IPS-20b (cell line): ENCODE measurements around the gene JOSD2.

Experiments used
- H3K27ac ChIP-seq: one replicate; pipeline ENCODE4 v1.5.1; 2013; ENCODE audit warnings: low read length
- H3K27me3 ChIP-seq: 2 replicates; pipeline ENCODE4 v1.6.1; 2013; ENCODE audit warnings: mild to moderate bottlenecking, low read length, inconsistent platforms; ENCODE audit not compliant: insufficient read depth
- H3K36me3 ChIP-seq: 2 replicates; pipeline ENCODE4 v1.6.1; 2013; ENCODE audit warnings: low read depth, mild to moderate bottlenecking, inconsistent platforms, low read length, moderate library complexity; ENCODE audit not compliant: insufficient read depth
- H3K4me1 ChIP-seq: 2 replicates; pipeline ENCODE4 v1.6.1; 2013; ENCODE audit warnings: mild to moderate bottlenecking, control low read depth, inconsistent platforms, low read length, moderate library complexity; ENCODE audit not compliant: insufficient read depth
- H3K4me3 ChIP-seq: 2 replicates; pipeline ENCODE4 v1.5.1; 2013; ENCODE audit warnings: mild to moderate bottlenecking, low read length, inconsistent platforms
- H3K9ac ChIP-seq: 2 replicates; pipeline ENCODE4 v1.6.1; 2013; ENCODE audit warnings: low read depth, mild to moderate bottlenecking, inconsistent platforms, low read length, moderate library complexity
- H3K9me3 ChIP-seq: 2 replicates; pipeline ENCODE4 v1.6.1; 2013; ENCODE audit warnings: mild to moderate bottlenecking, low read depth, low read length, inconsistent platforms; ENCODE audit not compliant: insufficient read depth

The JOSD2 gene, protein sequence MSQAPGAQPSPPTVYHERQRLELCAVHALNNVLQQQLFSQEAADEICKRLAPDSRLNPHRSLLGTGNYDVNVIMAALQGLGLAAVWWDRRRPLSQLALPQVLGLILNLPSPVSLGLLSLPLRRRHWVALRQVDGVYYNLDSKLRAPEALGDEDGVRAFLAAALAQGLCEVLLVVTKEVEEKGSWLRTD

DNA sequence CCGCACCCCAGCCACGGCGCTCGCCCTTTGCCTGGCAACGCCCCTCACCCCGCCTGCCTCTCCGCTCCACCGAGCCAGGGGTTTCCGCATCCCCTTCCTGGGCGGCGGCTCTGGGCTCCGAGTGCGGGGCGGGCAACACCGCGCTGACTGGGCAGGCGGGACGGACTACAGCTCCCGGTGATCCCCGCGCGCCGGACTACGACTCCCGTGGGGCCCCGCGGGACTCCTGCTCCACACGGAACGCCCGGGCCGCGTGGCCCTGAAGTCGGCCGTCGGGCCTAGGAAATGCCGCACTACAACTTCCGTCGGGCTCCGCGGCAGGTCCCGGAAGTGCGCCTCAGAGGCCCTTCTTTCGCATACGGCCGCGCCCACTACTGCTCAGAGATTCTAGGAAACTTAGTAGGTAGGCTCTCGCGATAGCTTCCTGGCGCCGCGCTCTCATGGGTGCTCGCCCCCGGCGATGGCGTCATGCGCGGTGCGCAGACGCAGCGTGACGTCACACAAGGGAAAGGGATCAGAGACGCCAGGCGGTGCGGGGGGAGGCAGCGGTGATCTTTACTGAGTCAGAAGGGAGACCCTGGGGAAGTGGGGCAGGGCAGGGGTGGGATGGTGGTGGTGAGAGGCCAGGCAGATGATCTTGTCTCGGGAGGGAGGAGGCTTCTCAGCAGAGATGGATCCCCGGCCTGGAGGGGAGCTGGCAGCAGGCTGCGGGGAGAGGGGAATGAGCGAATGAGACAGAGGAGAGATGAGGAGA lies at the start of gene JOSD2:
Gene JOSD2 (minus strand): TSS at position 123 of the 754 bp plus-strand sequence. CDS start 760 bp downstream, outside the sequence.
- Histone ChIP-seq H3K27ac (no peak within 1 kb of the TSS), H3K27me3 (peaks cover 5% of the 10 kb centered on the region; the same call in 1 of the 2 replicates), H3K36me3 (no peaks in the 10 kb centered on the region)

DNA sequence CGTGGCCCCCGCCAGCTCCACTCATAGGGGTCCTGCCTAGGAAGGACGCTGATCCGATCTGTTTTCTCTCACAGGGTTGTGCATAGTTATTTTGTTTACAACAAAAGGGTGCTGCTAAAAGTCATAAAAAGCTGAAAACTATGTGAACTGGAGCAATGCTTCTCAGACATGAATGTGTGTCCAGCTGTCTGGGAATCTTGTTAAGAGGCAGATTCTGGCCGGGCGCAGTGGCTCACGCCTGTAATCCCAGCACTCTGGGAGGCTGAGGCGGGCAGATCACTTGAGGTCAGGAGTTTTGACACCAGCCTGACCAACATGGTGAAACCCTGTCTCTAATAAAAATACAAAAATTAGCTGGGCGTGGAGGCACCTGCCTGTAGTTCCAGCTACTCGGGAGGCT lies 48.6 kb upstream of the JOSD2 start:
- Histone ChIP-seq H3K36me3 (no peaks in the 10 kb centered on the region), H3K9me3 (peaks cover 33% of the 10 kb centered on the region), H3K4me3 (no peak overlapping the region), H3K27me3 (peaks cover 27% of the 10 kb centered on the region), H3K27ac (no peak overlapping the region), H3K9ac (no peak overlapping the region), H3K4me1 (no peaks in the 10 kb centered on the region)

More for the DNA sequence above, at the start of gene JOSD2:
- Histone ChIP-seq H3K4me3 (peak within 1 kb of the TSS; percentile 60), H3K9ac (peak within 1 kb of the TSS; percentile 59; the same call in 1 of the 2 replicates), H3K4me1 (no peaks in the 10 kb centered on the region), H3K9me3 (peaks cover 10% of the 10 kb centered on the region; the same call in 1 of the 2 replicates)

DNA sequence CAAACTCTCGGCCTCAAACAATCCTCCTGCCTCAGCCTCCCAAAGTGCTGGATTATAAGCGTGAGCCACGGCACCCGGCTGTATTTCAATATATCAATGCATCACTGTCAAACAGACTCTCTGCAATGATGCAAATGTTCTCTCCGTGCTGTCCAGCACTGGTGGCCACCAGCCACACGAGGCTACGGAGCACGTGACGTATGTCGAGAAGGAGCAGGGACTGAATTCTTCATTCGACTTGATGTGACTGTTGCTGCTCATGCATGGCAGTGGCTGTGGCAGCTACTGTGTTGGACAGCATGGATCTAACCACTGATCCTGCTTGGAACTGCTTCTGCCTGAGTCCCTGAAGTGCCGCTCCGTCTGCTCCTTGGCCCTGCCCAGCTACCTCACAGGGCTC lies 47.5 kb upstream of the JOSD2 start:
- H3K4me3 ChIP-seq = no peak overlapping the region
- no peaks in the 10 kb centered on the region for H3K4me1 ChIP-seq
- no peak overlapping the region for H3K27ac ChIP-seq
- no peaks in the 10 kb centered on the region for H3K36me3 ChIP-seq
- peaks cover 32% of the 10 kb centered on the region for H3K9me3 ChIP-seq
- H3K9ac ChIP-seq = no peak overlapping the region
- peaks cover 22% of the 10 kb centered on the region for H3K27me3 ChIP-seq

DNA sequence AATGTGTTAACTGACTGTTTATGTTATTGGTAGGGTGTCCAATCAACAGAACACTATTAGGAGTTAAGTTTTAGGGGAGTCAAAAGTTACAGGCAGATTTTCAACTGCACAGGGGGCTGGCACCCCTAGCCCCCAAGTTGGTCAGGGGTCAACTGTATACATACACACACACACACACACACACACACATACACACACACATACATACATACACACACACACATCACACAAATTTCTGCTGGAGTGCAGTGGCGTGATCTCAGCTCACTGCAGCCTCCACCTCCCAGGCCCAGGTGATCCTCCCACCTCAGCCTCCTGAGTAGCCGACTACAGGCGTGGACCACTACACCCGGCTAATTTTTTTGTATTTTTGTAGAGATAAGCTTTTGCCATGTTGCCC lies 47.0 kb upstream of the JOSD2 start:
- peaks cover 31% of the 10 kb centered on the region for H3K9me3 ChIP-seq
- H3K4me1 ChIP-seq = no peaks in the 10 kb centered on the region
- H3K27ac ChIP-seq = no peak overlapping the region
- no peak overlapping the region for H3K4me3 ChIP-seq
- no peak overlapping the region for H3K9ac ChIP-seq
- peaks cover 23% of the 10 kb centered on the region for H3K27me3 ChIP-seq
- H3K36me3 ChIP-seq = no peaks in the 10 kb centered on the region

DNA sequence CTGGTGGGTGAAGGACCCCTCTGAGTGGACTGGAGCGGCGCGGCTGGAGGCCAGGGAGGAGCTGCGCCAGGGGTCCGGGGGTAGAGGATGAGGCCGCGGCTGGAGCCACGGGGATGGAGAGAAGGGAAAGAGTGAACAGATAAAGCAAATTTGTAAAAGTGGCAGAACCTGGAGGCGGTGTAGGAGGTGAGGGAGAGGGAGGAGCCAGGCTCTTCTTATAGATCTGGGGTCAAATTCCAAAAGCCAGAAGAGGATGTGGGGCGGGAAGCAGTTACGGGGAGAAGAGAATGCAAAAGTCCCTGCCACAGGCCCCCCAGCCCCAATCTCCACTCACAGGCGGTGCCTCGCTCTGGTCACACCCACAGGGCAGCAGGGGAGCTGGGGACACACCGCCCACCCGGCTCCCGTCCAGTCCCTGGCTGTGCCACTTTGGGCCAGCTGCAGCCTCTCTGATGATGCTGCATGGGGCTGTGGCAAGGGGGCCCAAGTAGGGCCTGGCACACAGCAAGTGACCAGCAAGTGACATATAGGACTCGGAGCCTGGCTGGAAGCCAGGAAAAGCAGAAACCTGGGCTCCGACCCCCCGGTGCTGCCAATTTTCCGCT lies 46.1 kb upstream of the JOSD2 start:
- Histone ChIP-seq H3K27ac (no peak overlapping the region), H3K9ac (no peak overlapping the region), H3K9me3 (peaks cover 36% of the 10 kb centered on the region), H3K27me3 (peaks cover 32% of the 10 kb centered on the region), H3K36me3 (no peaks in the 10 kb centered on the region), H3K4me1 (no peaks in the 10 kb centered on the region), H3K4me3 (peak overlapping the region; percentile 69; the same call in 1 of the 2 replicates)

DNA sequence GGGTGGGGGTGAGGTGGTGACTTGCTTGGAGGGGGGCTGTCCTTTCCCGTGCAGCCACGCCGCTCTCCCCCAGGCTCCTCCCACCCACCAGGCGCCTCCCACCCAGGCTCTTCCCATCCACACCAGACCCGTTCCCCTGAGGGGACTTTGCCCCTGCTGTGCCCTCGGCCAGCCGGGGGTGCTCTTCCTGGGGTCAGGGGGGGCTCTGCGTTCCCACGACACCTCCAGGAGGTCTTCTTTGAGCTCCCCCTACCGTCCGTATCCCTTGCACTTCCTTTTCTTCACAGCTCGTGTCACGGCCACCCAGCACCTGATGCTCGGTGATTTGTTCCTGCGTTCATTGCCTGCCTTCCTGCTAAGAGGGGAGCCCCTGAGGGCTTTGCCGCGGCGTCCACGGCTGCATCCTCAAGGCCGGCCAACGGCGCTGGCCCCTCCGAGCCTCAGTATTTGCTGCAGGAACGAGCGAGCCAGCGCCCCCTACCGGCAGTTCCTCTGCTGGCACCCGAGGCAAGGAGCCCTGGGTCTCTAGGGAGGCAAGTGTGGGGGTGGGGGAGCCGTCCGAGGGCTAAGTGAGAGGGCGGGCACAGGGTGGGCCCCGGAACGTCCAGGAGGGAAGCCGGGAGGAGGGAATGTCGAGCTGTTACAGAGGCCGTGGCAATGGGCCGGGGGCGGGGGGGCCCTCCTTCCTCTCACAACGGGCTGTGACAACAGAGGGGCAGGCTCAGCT lies 45.5 kb upstream of the JOSD2 start:
- no peak overlapping the region; the same call in 1 of the 2 replicates for H3K9ac ChIP-seq
- H3K27ac ChIP-seq = no peak overlapping the region

DNA sequence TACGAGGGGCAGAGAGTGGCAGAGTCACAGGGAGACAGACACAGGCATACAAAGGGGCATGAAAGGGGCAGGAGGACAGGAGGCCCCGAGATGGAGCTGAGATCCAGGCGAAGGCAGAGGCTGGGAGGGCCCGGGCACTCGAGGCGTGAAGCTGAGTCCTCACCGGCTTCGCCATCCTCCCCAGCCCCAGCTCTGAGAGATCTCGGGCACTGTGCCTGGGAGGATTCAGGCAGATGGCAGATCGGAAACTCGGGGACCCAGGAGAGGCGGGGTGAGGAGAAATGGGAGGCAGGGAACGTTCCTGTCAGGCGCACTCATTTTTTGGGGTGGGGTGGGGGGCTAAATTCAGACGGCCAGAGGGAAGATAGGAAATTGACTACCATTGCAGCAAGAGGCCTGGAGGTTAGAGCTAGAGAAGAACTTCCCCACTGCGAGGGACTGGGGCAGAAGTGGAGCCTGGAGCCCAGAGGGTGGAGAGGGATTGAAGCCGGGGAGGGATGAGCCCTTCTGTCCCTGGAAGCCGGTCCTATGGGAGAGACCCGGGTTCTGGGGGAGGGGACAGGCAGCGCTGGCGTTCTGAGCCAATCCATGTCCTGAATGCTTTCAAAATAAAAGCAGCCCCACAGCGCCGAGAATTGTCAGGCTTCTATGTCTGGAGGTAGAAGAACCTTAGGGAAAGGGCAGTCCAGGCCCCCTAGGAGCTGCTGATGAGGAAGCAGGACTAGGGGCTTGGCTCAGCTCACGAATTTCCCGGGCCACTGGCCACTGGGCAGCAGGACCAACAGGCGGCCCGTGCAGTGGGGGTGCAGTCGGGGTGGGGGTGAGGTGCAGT lies 44.7 kb upstream of the JOSD2 start:
- H3K27ac ChIP-seq = no peak overlapping the region

More for the DNA sequence above, 45.5 kb upstream of the JOSD2 start:
- Histone ChIP-seq H3K36me3 (no peaks in the 10 kb centered on the region), H3K4me3 (peak overlapping the region; percentile 69), H3K9me3 (peaks cover 39% of the 10 kb centered on the region), H3K4me1 (no peaks in the 10 kb centered on the region), H3K27me3 (peaks cover 39% of the 10 kb centered on the region)

DNA sequence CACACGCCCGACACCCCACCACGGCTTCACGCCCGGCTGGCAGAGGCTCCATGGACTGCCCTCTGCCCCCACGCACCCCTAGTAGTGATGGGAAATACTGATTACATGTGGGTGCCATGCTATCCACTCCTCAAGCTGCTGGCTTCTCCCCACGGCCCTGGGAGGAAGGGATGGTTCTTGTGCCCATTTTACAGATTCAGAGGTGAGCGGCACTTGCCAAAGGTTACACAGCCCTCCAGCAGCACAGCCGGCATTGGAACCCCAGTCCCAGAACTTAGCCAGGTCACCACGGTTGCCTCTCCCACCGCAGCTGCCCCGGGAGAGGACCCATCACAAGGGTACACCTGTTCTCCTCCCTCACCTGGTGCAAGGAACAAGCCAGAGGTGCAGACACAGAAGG lies 44.0 kb upstream of the JOSD2 start:
- H3K4me3 ChIP-seq = no peak overlapping the region
- no peak overlapping the region for H3K9ac ChIP-seq
- peaks cover 51% of the 10 kb centered on the region for H3K27me3 ChIP-seq

More for the DNA sequence above, 44.7 kb upstream of the JOSD2 start:
- H3K4me1 ChIP-seq = no peaks in the 10 kb centered on the region
- H3K4me3 ChIP-seq = peak overlapping the region; percentile 69; the same call in 1 of the 2 replicates
- no peaks in the 10 kb centered on the region for H3K36me3 ChIP-seq
- no peak overlapping the region for H3K9ac ChIP-seq
- peaks cover 35% of the 10 kb centered on the region for H3K9me3 ChIP-seq
- peaks cover 45% of the 10 kb centered on the region for H3K27me3 ChIP-seq

DNA sequence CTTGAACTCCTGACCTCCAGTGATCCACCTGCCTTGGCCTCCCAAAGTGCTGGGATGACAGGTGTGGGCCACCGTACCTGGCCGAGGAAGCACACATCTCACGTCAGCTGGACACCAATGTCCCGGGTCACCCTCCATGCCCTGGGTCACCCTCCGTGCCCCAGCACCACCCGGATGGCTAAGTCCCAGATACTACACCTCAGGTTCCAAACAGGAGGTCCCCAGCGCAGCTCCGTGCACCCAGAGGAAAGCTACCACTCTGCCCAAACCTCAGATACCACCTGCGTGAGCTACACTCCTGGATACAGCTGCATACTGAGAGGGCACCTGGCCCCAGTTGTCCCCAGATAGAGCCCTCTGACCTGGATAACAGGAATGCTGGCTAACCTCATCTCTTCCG lies 43.2 kb upstream of the JOSD2 start:
- peaks cover 59% of the 10 kb centered on the region for H3K27me3 ChIP-seq
- no peak overlapping the region for H3K4me3 ChIP-seq
- no peak overlapping the region for H3K27ac ChIP-seq
- H3K9me3 ChIP-seq = peaks cover 35% of the 10 kb centered on the region
- H3K36me3 ChIP-seq = no peaks in the 10 kb centered on the region
- no peaks in the 10 kb centered on the region for H3K4me1 ChIP-seq
- H3K9ac ChIP-seq = no peak overlapping the region

More for the DNA sequence above, 44.0 kb upstream of the JOSD2 start:
- no peaks in the 10 kb centered on the region for H3K36me3 ChIP-seq
- H3K9me3 ChIP-seq = peaks cover 35% of the 10 kb centered on the region
- no peaks in the 10 kb centered on the region for H3K4me1 ChIP-seq
- H3K27ac ChIP-seq = no peak overlapping the region

DNA sequence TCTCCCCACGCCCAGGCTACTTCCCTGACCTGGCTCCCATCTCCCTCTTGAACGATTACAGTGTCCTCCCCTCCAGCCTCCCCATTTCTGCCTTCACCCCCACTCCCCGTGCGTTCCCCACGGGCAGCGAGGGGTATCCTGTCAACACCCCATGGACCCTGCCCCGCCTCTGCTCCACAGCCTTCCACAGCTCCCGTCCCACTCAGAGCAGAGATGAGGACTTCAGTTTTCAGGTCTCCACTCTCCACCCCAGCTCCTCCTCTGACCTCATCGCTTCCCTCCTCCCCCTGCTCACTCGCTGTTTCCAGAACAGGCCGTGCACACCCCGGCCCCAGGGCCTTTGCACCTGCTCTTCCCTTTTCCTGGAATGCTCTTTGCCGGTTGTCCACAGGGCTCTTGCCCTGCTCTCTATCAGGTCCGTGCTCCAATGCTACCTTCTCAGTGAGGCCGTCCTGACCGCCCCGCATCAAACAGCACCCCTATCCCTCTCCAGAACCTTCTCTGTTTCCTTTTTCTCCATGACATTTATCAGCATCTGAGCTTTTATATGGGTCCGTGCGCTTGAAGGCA lies 42.2 kb upstream of the JOSD2 start:
- H3K4me1 ChIP-seq = no peaks in the 10 kb centered on the region
- peaks cover 59% of the 10 kb centered on the region for H3K27me3 ChIP-seq
- no peak overlapping the region for H3K4me3 ChIP-seq
- peaks cover 32% of the 10 kb centered on the region for H3K9me3 ChIP-seq
- H3K9ac ChIP-seq = no peak overlapping the region
- H3K27ac ChIP-seq = no peak overlapping the region
- H3K36me3 ChIP-seq = no peaks in the 10 kb centered on the region
